Sigmoid colon (tissue), 4 donors: ENCODE data around the gene ATG9B.

Source experiments
- CTCF ChIP-seq, 4 experiments: fragments of 450-650 bp in 3 of 4; fragments of 200-600 bp in 1 of 4; IDR thresholded peaks; one replicate each; pipeline ENCODE4 v1.5.1; 2016 to 2019; ENCODE audit warnings: antibody characterized with exemption in 4 of 4, mild to moderate bottlenecking in 3 of 4, moderate library complexity in 2 of 4
- EP300 ChIP-seq, 4 donors: sonication (generic); formaldehyde crosslinking; IDR thresholded peaks; one replicate each; pipeline ENCODE4 v1.6.1; 2017; ENCODE audit warnings: antibody characterized with exemption in 4 of 4
- POLR2A ChIP-seq, 2 donors: fragments of 450-650 bp; IDR thresholded peaks; one replicate each; pipeline ENCODE4 v1.6.1; 2016; ENCODE audit warnings: antibody characterized with exemption in 2 of 2, mild to moderate bottlenecking in 2 of 2, moderate library complexity in 2 of 2

GRCh38 chr7:151064454-151064853 is 40.2 kb upstream of the ATG9B start:
- TF ChIP-seq CTCF (IDR thresholded peaks at IDR 0.05) (no peak), EP300 (IDR thresholded peaks at IDR 0.05) (no peak), POLR2A (IDR thresholded peaks at IDR 0.05) (no peak)
